Neural cell (in vitro differentiated cells): ENCODE results near the gene SPTLC2.

Source experiments
- POLR2AphosphoS5 ChIP-seq: IDR thresholded peaks from 2 replicates; pipeline ENCODE4 v1.6.1; 2012
- SMC3 ChIP-seq: fragments of 450-650 bp; conservative IDR thresholded peaks from 2 replicates; pipeline ENCODE4 v1.6.1; 2014; ENCODE audit warnings: antibody characterized with exemption, mild to moderate bottlenecking, moderate library complexity; ENCODE audit not compliant: poor library complexity
- TF ChIP-seq, protein P1 (sequence below): fragments of 450-650 bp; IDR thresholded peaks from 2 replicates; pipeline ENCODE4 v1.5.1; 2014; ENCODE audit warnings: antibody characterized with exemption, mild to moderate bottlenecking, moderate library complexity; ENCODE audit not compliant: poor library complexity, severe bottlenecking
- TF ChIP-seq, protein P2 (sequence below): IDR thresholded peaks from 2 replicates; pipeline ENCODE4 v1.6.1; 2012; ENCODE audit warnings: borderline replicate concordance

DNA sequence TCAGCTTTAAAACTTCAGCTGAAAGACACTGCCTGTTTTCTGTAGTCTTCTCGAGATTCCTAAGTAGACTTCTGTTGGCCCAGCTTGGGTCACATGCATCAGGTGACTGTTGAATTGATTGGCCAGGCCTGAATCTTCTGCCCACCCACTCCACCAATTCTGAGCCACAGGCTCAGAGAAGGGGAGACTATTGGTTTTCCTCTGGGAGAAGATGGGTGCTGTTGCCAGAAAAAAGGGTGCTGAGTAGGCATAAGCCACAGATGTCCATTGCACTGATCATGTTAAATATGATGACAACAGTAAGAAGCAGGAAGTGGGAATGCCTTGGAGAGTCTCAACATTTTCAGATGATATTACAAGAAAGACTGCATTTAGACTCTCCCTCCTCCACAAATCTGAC lies 6.8 kb upstream of the SPTLC2 start:
- TF ChIP-seq, protein P1, sequence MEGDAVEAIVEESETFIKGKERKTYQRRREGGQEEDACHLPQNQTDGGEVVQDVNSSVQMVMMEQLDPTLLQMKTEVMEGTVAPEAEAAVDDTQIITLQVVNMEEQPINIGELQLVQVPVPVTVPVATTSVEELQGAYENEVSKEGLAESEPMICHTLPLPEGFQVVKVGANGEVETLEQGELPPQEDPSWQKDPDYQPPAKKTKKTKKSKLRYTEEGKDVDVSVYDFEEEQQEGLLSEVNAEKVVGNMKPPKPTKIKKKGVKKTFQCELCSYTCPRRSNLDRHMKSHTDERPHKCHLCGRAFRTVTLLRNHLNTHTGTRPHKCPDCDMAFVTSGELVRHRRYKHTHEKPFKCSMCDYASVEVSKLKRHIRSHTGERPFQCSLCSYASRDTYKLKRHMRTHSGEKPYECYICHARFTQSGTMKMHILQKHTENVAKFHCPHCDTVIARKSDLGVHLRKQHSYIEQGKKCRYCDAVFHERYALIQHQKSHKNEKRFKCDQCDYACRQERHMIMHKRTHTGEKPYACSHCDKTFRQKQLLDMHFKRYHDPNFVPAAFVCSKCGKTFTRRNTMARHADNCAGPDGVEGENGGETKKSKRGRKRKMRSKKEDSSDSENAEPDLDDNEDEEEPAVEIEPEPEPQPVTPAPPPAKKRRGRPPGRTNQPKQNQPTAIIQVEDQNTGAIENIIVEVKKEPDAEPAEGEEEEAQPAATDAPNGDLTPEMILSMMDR = no peak
- TF ChIP-seq POLR2AphosphoS5 (no peak), SMC3 (no peak)
- TF ChIP-seq, protein P2, sequence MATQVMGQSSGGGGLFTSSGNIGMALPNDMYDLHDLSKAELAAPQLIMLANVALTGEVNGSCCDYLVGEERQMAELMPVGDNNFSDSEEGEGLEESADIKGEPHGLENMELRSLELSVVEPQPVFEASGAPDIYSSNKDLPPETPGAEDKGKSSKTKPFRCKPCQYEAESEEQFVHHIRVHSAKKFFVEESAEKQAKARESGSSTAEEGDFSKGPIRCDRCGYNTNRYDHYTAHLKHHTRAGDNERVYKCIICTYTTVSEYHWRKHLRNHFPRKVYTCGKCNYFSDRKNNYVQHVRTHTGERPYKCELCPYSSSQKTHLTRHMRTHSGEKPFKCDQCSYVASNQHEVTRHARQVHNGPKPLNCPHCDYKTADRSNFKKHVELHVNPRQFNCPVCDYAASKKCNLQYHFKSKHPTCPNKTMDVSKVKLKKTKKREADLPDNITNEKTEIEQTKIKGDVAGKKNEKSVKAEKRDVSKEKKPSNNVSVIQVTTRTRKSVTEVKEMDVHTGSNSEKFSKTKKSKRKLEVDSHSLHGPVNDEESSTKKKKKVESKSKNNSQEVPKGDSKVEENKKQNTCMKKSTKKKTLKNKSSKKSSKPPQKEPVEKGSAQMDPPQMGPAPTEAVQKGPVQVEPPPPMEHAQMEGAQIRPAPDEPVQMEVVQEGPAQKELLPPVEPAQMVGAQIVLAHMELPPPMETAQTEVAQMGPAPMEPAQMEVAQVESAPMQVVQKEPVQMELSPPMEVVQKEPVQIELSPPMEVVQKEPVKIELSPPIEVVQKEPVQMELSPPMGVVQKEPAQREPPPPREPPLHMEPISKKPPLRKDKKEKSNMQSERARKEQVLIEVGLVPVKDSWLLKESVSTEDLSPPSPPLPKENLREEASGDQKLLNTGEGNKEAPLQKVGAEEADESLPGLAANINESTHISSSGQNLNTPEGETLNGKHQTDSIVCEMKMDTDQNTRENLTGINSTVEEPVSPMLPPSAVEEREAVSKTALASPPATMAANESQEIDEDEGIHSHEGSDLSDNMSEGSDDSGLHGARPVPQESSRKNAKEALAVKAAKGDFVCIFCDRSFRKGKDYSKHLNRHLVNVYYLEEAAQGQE = no peak
